Measurements from ENCODE around the gene ZNF534.
"Not testable (repeated sequence)": the region's sequence is repeated elsewhere in the genome, so short reads cannot be mapped to it uniquely, and the experiment has no call there.

ZNF534 gene

DNA sequence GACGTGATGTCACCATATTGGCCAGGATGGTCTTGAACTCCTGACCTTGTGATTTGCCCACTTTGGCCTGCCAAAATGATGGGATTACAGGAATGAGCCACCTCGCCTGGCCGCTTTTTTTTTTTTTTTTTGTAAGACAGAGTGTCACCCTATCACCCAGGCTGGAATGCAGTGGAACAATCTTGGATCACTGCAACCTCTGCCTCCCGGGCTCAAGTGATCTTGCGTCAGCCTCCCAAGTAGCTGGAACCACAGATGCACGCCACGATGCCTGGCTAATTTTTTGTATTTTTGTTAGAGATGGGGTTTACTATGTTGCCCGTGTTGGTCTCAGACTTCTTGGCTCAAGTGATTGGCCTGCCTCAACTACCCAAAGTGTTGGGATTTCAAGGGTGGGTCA is 69.6 kb downstream of the ZNF534 start:
- no peak for DNase-seq (ENCODE audit: low read depth, low spot score)

DNA sequence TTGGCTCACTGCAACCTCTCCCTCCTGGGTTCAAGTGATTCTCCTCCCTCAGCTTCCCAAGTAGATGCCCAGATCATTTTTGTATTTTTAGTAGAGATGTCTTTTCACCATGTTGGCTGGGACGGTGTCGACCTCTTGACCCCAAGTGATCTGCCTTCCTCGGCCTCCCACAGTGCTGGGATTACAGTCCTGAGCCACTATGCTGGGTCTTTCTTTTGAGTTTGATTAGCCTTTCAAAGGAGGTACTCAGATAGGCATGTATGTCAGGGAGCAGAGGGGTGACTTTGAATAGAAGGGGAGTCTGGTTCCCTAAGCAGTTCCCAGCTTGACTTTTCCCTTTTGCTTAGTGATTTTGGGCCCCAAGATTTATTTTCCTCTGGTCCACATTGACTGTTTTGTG is 71.5 kb downstream of the ZNF534 start:
- DNase-seq (ENCODE audit: low read depth, low spot score) = not testable (repeated sequence)

DNA sequence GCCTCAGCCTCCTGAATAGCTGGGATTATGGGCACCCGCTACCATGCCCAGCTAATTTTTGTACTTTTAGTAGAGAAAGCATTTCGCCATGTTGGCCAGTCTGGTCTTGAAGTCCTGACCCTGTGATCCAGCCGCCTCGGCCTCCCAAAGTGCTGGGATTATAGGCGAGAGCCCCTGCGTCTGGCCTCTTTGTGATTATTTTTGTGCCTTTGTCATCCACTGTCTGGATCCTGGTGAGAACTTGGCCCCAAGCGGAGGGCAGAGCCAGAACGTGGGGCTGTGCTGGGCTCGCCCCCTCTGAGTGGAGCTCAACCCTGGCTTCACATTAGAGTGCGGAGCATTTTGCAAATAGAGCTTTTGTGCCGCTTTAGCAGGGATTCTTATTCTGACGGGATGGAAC is 72.0 kb downstream of the ZNF534 start:
- DNase-seq (ENCODE audit: low read depth, low spot score) = not testable (repeated sequence)
